ENCODE measurements around the gene TRAIP.

DNA sequence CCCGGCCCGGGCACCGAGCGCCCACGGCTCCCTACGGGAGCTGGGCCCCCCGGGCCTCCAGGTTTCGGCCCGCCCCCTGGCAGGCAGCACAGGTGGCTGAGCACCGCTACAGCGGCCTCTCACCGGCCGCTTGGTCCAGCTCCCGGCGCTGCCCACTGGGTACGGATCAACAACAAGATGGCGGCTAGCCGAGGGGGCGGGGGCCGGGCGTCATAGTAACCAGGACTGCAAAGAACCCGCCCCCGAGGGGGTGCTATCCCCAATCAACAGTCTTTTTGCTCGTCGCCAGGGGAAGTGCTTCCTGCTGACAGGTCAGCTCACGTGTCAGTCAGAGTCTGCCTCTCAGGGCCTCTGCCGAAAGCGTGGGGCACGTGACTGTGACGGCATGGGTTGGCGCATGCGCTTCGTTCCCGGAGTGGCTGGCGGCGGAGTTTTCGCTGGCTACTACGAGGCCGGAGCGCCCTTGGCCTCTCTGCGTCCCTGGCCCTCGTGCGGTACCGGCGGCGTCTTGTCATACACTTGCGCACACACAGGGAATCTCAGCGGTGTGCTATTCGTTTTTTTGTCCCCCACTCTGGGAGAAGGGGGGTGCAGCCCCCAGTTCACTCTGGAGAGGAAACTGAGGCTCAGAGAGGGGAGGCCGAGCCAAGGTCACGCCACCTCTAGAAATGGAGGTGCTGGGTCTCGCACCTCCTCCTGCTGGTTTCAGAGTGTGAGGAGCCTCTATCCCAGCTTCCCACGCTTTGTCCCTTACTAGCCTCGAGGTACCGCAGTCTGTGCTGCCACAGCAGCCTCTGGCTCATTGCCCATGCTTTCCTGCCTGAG is 69.8 kb downstream of the TRAIP start, which contains the start of gene IP6K1:
- TF ChIP-seq, protein P1, sequence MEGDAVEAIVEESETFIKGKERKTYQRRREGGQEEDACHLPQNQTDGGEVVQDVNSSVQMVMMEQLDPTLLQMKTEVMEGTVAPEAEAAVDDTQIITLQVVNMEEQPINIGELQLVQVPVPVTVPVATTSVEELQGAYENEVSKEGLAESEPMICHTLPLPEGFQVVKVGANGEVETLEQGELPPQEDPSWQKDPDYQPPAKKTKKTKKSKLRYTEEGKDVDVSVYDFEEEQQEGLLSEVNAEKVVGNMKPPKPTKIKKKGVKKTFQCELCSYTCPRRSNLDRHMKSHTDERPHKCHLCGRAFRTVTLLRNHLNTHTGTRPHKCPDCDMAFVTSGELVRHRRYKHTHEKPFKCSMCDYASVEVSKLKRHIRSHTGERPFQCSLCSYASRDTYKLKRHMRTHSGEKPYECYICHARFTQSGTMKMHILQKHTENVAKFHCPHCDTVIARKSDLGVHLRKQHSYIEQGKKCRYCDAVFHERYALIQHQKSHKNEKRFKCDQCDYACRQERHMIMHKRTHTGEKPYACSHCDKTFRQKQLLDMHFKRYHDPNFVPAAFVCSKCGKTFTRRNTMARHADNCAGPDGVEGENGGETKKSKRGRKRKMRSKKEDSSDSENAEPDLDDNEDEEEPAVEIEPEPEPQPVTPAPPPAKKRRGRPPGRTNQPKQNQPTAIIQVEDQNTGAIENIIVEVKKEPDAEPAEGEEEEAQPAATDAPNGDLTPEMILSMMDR (conservative IDR thresholded peaks at IDR 0.05) = no peak
- TF ChIP-seq EZH2 (IDR thresholded peaks at IDR 0.05; ENCODE audit: low read depth) = no peak
